SK-MEL-5 (cell line): ENCODE results near the gene AQP5. TPM values are rescaled to one million over a fixed set of nuclear protein-coding genes. Genes with fewer than 3 reads are reported as not detected.

ENCODE experiments used
- total RNA-seq: library from RNA; depleted of rRNA; stranded (reverse); fragments of >200 nt; shearing (Covaris generic); gene quantifications from 2 replicates; pipeline ENCODE4 v1.2.3, GENCODE V29; 2014; rRNA removed

The AQP5 gene
- total RNA-seq, 1 experiment from 2014 or later: not detected

Other genes with a start within 250 kb of the AQP5 start
- 970 and 993 TPM in 2 replicates for gene TMBIM6, start 220.3 kb upstream of the AQP5 start, total RNA-seq
- gene NCKAP5L, start 133.5 kb upstream of the AQP5 start, total RNA-seq: 29.2 and 29.6 TPM in 2 replicates
- 6.3 and 7.2 TPM in 2 replicates for gene BCDIN3D, start 118.8 kb upstream of the AQP5 start, total RNA-seq
- gene FAIM2, start 58.0 kb upstream of the AQP5 start, total RNA-seq: not detected in 2 replicates
- not detected in 2 replicates for gene AQP2, start 11.1 kb upstream of the AQP5 start, total RNA-seq
- 0.08 TPM in 1 of 2 replicates, not detected in the other for gene AQP6, start 11.1 kb downstream of the AQP5 start, total RNA-seq
- gene RACGAP1, start 63.6 kb downstream of the AQP5 start, total RNA-seq: 60.3 and 65.2 TPM in 2 replicates
- 4.7 and 5.2 TPM in 2 replicates for gene ASIC1, start 95.7 kb downstream of the AQP5 start, total RNA-seq
- gene SMARCD1, start 123.5 kb downstream of the AQP5 start, total RNA-seq: 80.3 and 90.6 TPM in 2 replicates
- 0.27 and 1.4 TPM in 2 replicates for gene GPD1, start 142.1 kb downstream of the AQP5 start, total RNA-seq
- gene COX14, start 150.4 kb downstream of the AQP5 start, total RNA-seq: 60.3 and 75.7 TPM in 2 replicates
- gene CERS5, start 205.5 kb downstream of the AQP5 start, total RNA-seq: 15.2 and 29.0 TPM in 2 replicates